ENCODE measurements around the gene PKNOX1. TPM values are rescaled to one million over a fixed set of nuclear protein-coding genes. Genes with fewer than 3 reads are reported as not detected.

PKNOX1 gene
- total and polyA plus RNA-seq, 2 donors (not counting 1 experiment from before 2014, with no cell fraction given): 12.2 to 43.8 TPM

GRCh38 chr21:43021191-43021590 lies 46.8 kb downstream of the PKNOX1 start:
- H3K36me3 ChIP-seq (ENCODE audit: control insufficient read depth, insufficient read depth, low read length): peaks cover 13% of the 10 kb centered on the region

GRCh38 chr21:43021756-43022600 lies 47.6 kb downstream of the PKNOX1 start:
- no peak for TF ChIP-seq CTCF (conservative IDR thresholded peaks at IDR 0.05 in 1 of 2, IDR thresholded peaks at IDR 0.05 in 1 of 2; ENCODE audit: low read depth in 1 of 2, low read length in 2 of 2)
- no peak for TF ChIP-seq EZH2 (IDR thresholded peaks at IDR 0.05; ENCODE audit: low read length, missing control alignments)
- Histone ChIP-seq H2AFZ (ENCODE audit: low read length) (no peak overlapping the region), H3K79me2 (ENCODE audit: control insufficient read depth, insufficient read depth, low read length) (no peaks in the 10 kb centered on the region), H3K27ac (ENCODE audit: insufficient read depth, low read length) (no peak overlapping the region), H3K4me3 (replicated peaks in 1 of 4; ENCODE audit: control extremely low read depth in 1 of 4, insufficient read depth in 1 of 4, low read depth in 3 of 4, low read length in 4 of 4) (no peak overlapping the region), H4K20me1 (ENCODE audit: control insufficient read depth, extremely low read depth, insufficient read depth, low read length) (no peaks in the 10 kb centered on the region), H3K9ac (ENCODE audit: insufficient read depth, low read length) (no peak overlapping the region), H3K27me3 (ENCODE audit: control insufficient read depth, insufficient read depth, low read length) (no peaks in the 10 kb centered on the region), H3K4me1 (ENCODE audit: control insufficient read depth, extremely low read depth, insufficient read depth, low read length) (no peaks in the 10 kb centered on the region), H3K36me3 (ENCODE audit: control insufficient read depth, insufficient read depth, low read length) (peaks cover 13% of the 10 kb centered on the region), H3K4me2 (ENCODE audit: extremely low read depth, insufficient read depth, low read length) (no peak overlapping the region), H3K9me3 (ENCODE audit: control insufficient read depth, insufficient read depth, low read depth, low read length) (no peaks in the 10 kb centered on the region)
- DNase-seq (ENCODE audit: low read depth in 2 of 2): no peak

More at GRCh38 chr21:43021191-43021590, 46.8 kb downstream of the PKNOX1 start:
- no peaks in the 10 kb centered on the region for H3K27me3 ChIP-seq (ENCODE audit: control insufficient read depth, insufficient read depth, low read length)
- H3K4me3 ChIP-seq (replicated peaks in 1 of 4; ENCODE audit: control extremely low read depth in 1 of 4, insufficient read depth in 1 of 4, low read depth in 3 of 4, low read length in 4 of 4): no peak overlapping the region
- H4K20me1 ChIP-seq (ENCODE audit: control insufficient read depth, extremely low read depth, insufficient read depth, low read length): no peaks in the 10 kb centered on the region
- no peak overlapping the region for H3K9ac ChIP-seq (ENCODE audit: insufficient read depth, low read length)
- no peaks in the 10 kb centered on the region for H3K79me2 ChIP-seq (ENCODE audit: control insufficient read depth, insufficient read depth, low read length)
- no peak for DNase-seq (ENCODE audit: low read depth in 2 of 2)
- H3K9me3 ChIP-seq (ENCODE audit: control insufficient read depth, insufficient read depth, low read depth, low read length): no peaks in the 10 kb centered on the region
- no peak overlapping the region for H2AFZ ChIP-seq (ENCODE audit: low read length)
- no peak overlapping the region for H3K27ac ChIP-seq (ENCODE audit: insufficient read depth, low read length)
- TF ChIP-seq CTCF (conservative IDR thresholded peaks at IDR 0.05 in 1 of 2, IDR thresholded peaks at IDR 0.05 in 1 of 2; ENCODE audit: low read depth in 1 of 2, low read length in 2 of 2) (no peak), EZH2 (IDR thresholded peaks at IDR 0.05; ENCODE audit: low read length, missing control alignments) (no peak)
- H3K4me1 ChIP-seq (ENCODE audit: control insufficient read depth, extremely low read depth, insufficient read depth, low read length): no peaks in the 10 kb centered on the region
- H3K4me2 ChIP-seq (ENCODE audit: extremely low read depth, insufficient read depth, low read length): no peak overlapping the region

- no peak overlapping the region for H3K4me2 ChIP-seq (ENCODE audit: extremely low read depth, insufficient read depth, low read length)
- TF ChIP-seq CTCF (conservative IDR thresholded peaks at IDR 0.05 in 1 of 2, IDR thresholded peaks at IDR 0.05 in 1 of 2; ENCODE audit: low read depth in 1 of 2, low read length in 2 of 2): no peak
- TF ChIP-seq EZH2 (IDR thresholded peaks at IDR 0.05; ENCODE audit: low read length, missing control alignments): no peak
- no peak overlapping the region for H2AFZ ChIP-seq (ENCODE audit: low read length)
- no peak overlapping the region for H3K4me3 ChIP-seq (replicated peaks in 1 of 4; ENCODE audit: control extremely low read depth in 1 of 4, insufficient read depth in 1 of 4, low read depth in 3 of 4, low read length in 4 of 4)
- H4K20me1 ChIP-seq (ENCODE audit: control insufficient read depth, extremely low read depth, insufficient read depth, low read length): no peaks in the 10 kb centered on the region
- no peak for DNase-seq (ENCODE audit: low read depth in 2 of 2)
- no peaks in the 10 kb centered on the region for H3K27me3 ChIP-seq (ENCODE audit: control insufficient read depth, insufficient read depth, low read length)
- peaks cover 17% of the 10 kb centered on the region for H3K36me3 ChIP-seq (ENCODE audit: control insufficient read depth, insufficient read depth, low read length)
- H3K27ac ChIP-seq (ENCODE audit: insufficient read depth, low read length): no peak overlapping the region
- no peaks in the 10 kb centered on the region for H3K4me1 ChIP-seq (ENCODE audit: control insufficient read depth, extremely low read depth, insufficient read depth, low read length)
- no peak overlapping the region for H3K9ac ChIP-seq (ENCODE audit: insufficient read depth, low read length)
- H3K9me3 ChIP-seq (ENCODE audit: control insufficient read depth, insufficient read depth, low read depth, low read length): no peaks in the 10 kb centered on the region
- H3K79me2 ChIP-seq (ENCODE audit: control insufficient read depth, insufficient read depth, low read length): no peaks in the 10 kb centered on the region
Observed at GRCh38 chr21:43023175-43023574, 48.8 kb downstream of the PKNOX1 start.
